Measurements from ENCODE around the gene SKP1.

DNA sequence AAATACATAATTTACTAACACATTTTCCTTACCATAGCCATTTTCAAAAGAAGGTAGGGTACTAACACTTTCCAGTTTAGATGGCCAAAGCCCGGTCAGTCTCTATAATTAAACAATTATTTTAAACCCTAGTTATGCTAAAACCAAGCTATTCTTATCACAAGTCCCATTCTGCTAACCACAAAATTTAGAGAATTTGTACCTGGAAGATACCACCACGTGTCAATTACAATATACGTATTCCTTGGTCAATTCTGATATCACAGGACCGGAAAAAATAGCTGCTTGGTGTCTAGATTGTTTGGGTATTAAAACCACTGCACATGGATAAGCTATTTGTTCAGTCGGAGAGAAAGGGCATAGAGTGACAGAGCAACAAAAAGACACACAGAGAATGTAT is 18.9 kb upstream of the SKP1 start:
- TF ChIP-seq POU2F2 (IDR thresholded peaks at IDR 0.05; ENCODE audit: low read depth, low read length) (no peak), POLR2A (IDR thresholded peaks at IDR 0.05; ENCODE audit: low read depth, low read length) (no peak), POLR2AphosphoS5 (IDR thresholded peaks at IDR 0.05; ENCODE audit: low read depth, low read length) (no peak), PAX5 (IDR thresholded peaks at IDR 0.05; ENCODE audit: insufficient read depth, low read length, severe bottlenecking) (no peak)

Data from GM12891 (cell line).